OCI-LY1 (cell line): ENCODE results near the gene TMEM240.
"Not testable (repeated sequence)": the region's sequence is repeated elsewhere in the genome, so short reads cannot be mapped to it uniquely, and the experiment has no call there.

ENCODE experiments used
- H2AFZ ChIP-seq: fragments of 200-600 bp; sonication (generic), shearing (Covaris generic); 2 replicates; pipeline ENCODE4 v1.6.0; 2014; ENCODE audit warnings: antibody characterized with exemption, mild to moderate bottlenecking, low read length
- H3F3A ChIP-seq: fragments of 200-600 bp; sonication (generic), shearing (Covaris generic); 2 replicates; pipeline ENCODE4 v1.6.0; 2014; ENCODE audit warnings: mild to moderate bottlenecking, antibody characterized with exemption, low read length, moderate library complexity; ENCODE audit not compliant: insufficient read depth
- H3K27ac ChIP-seq: fragments of 200-600 bp; sonication (generic); 2 replicates; pipeline ENCODE4 v1.5.1; 2014; ENCODE audit warnings: low read length, mixed run types, mild to moderate bottlenecking, low read depth; ENCODE audit not compliant: poor library complexity, severe bottlenecking
- H3K27me3 ChIP-seq: fragments of 200-600 bp; sonication (generic); 2 replicates; pipeline ENCODE4 v1.6.0; 2014; ENCODE audit warnings: antibody characterized with exemption, mild to moderate bottlenecking, low read length, moderate library complexity; ENCODE audit not compliant: insufficient read depth
- H3K36me3 ChIP-seq: fragments of 200-600 bp; sonication (generic); 2 replicates; pipeline ENCODE4 v1.6.1; 2014; ENCODE audit warnings: mild to moderate bottlenecking, antibody characterized with exemption, low read length, moderate library complexity, mixed read lengths; ENCODE audit not compliant: insufficient read depth
- H3K4me1 ChIP-seq: fragments of 200-600 bp; sonication (generic); 2 replicates; pipeline ENCODE4 v1.5.1; 2014; ENCODE audit warnings: mild to moderate bottlenecking, low read length, moderate library complexity; ENCODE audit not compliant: insufficient read depth, severe bottlenecking
- H3K4me2 ChIP-seq: fragments of 200-600 bp; sonication (generic), shearing (Covaris generic); 2 replicates; pipeline ENCODE4 v1.6.1; 2014; ENCODE audit warnings: low read length
- H3K4me3 ChIP-seq: fragments of 200-600 bp; sonication (generic); 2 replicates; pipeline ENCODE4 v1.5.1; 2014; ENCODE audit warnings: low read length, low read depth, mild to moderate bottlenecking, mixed read lengths; ENCODE audit not compliant: poor library complexity, severe bottlenecking
- H3K79me2 ChIP-seq: fragments of 200-600 bp; shearing (Covaris generic); 2 replicates; pipeline ENCODE4 v1.6.1; 2016; ENCODE audit warnings: mixed run types, low read length, mixed read lengths; ENCODE audit not compliant: insufficient read depth
- H3K9ac ChIP-seq: fragments of 200-600 bp; sonication (generic), shearing (Covaris generic); 2 replicates; pipeline ENCODE4 v1.6.1; 2014; ENCODE audit warnings: mild to moderate bottlenecking, low read length, mixed read lengths
- H3K9me2 ChIP-seq: fragments of 200-600 bp; sonication (generic), shearing (Covaris generic); 2 replicates; pipeline ENCODE4 v1.6.1; 2014; ENCODE audit warnings: low read depth, mild to moderate bottlenecking, low read length, mixed read lengths
- H3K9me3 ChIP-seq: fragments of 200-600 bp; shearing (Covaris generic); 2 replicates; pipeline ENCODE4 v1.6.1; 2014; ENCODE audit warnings: low read length, mixed read lengths
- H4K20me1 ChIP-seq: fragments of 200-600 bp; sonication (generic), shearing (Covaris generic); 2 replicates; pipeline ENCODE4 v1.6.0; 2016; ENCODE audit warnings: mild to moderate bottlenecking, low read length; ENCODE audit not compliant: insufficient read depth
- EZH2 ChIP-seq: fragments of 200-600 bp; sonication (generic), shearing (Covaris generic); IDR thresholded peaks from 2 replicates; pipeline ENCODE4 v1.8.0; 2017; ENCODE audit warnings: borderline replicate concordance, mixed run types, mild to moderate bottlenecking, antibody characterized with exemption, low read length, moderate library complexity, mixed read lengths
- TF ChIP-seq, protein P1 (sequence below): fragments of 200-600 bp; sonication (generic), shearing (Covaris generic); IDR thresholded peaks from 2 replicates; pipeline ENCODE4 v1.5.1; 2017; ENCODE audit warnings: mild to moderate bottlenecking, antibody characterized with exemption, low read length, moderate library complexity, mixed read lengths

Gene TMEM240

GRCh38 chr1:1508775-1509464 lies 31.5 kb downstream of the TMEM240 start:
- H3K4me3 ChIP-seq, H3K9me3 ChIP-seq, H3K9ac ChIP-seq, H3K27ac ChIP-seq, H3F3A ChIP-seq, H3K36me3 ChIP-seq, H3K27me3 ChIP-seq, H2AFZ ChIP-seq, H3K9me2 ChIP-seq, H4K20me1 ChIP-seq, H3K79me2 ChIP-seq, H3K4me2 ChIP-seq: not testable (repeated sequence)
- peaks cover 28% of the 10 kb centered on the region for H3K4me1 ChIP-seq

GRCh38 chr1:1507305-1507704 lies 33.1 kb downstream of the TMEM240 start:
- H3K79me2 ChIP-seq, result no peaks in the 10 kb centered on the region
- no peaks in the 10 kb centered on the region for H3K9me3 ChIP-seq
- H3K27me3 ChIP-seq, result no peaks in the 10 kb centered on the region
- TF ChIP-seq EZH2, result no peak
- TF ChIP-seq, protein P1, sequence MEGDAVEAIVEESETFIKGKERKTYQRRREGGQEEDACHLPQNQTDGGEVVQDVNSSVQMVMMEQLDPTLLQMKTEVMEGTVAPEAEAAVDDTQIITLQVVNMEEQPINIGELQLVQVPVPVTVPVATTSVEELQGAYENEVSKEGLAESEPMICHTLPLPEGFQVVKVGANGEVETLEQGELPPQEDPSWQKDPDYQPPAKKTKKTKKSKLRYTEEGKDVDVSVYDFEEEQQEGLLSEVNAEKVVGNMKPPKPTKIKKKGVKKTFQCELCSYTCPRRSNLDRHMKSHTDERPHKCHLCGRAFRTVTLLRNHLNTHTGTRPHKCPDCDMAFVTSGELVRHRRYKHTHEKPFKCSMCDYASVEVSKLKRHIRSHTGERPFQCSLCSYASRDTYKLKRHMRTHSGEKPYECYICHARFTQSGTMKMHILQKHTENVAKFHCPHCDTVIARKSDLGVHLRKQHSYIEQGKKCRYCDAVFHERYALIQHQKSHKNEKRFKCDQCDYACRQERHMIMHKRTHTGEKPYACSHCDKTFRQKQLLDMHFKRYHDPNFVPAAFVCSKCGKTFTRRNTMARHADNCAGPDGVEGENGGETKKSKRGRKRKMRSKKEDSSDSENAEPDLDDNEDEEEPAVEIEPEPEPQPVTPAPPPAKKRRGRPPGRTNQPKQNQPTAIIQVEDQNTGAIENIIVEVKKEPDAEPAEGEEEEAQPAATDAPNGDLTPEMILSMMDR, result no peak
- H3K9ac ChIP-seq, result no peak overlapping the region
- peaks cover 20% of the 10 kb centered on the region for H3K4me1 ChIP-seq
- no peak overlapping the region for H3K4me2 ChIP-seq
- no peaks in the 10 kb centered on the region for H3K9me2 ChIP-seq
- H2AFZ ChIP-seq, result no peak overlapping the region
- no peaks in the 10 kb centered on the region for H3F3A ChIP-seq
- H3K36me3 ChIP-seq, result no peaks in the 10 kb centered on the region
- no peak overlapping the region for H3K27ac ChIP-seq
- H4K20me1 ChIP-seq, result no peaks in the 10 kb centered on the region
- no peak overlapping the region for H3K4me3 ChIP-seq

DNA sequence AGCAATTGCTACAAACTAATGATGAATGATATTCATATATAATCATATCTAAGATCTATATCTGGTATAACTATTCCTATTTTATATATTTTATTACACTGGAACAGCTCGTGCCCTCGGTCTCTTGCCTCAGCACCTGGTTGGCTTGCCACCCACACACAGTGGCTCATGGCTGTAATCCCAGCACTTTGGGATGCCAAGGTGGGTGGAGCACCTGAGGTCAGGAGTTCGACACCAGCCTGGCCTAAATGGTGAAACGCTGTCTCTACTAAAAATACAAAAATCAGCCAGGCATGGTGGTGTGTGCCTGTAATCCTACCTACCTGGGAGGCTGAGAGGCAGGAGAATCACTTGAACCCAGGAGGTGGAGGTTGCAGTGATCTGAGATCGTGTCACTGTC lies 34.6 kb downstream of the TMEM240 start:
- H3F3A ChIP-seq, H3K9me2 ChIP-seq, H4K20me1 ChIP-seq, H3K36me3 ChIP-seq, H3K79me2 ChIP-seq, H3K9me3 ChIP-seq, H3K27me3 ChIP-seq: not testable (repeated sequence)
- H3K4me2 ChIP-seq, result peak overlapping the region; percentile 55
- H3K4me1 ChIP-seq, result peaks cover 15% of the 10 kb centered on the region
- peak overlapping the region; percentile 41 for H3K4me3 ChIP-seq
- H3K9ac ChIP-seq, result peak overlapping the region; percentile 53; the same call in 1 of the 2 replicates
- peak overlapping the region; percentile 41; the same call in 1 of the 2 replicates for H2AFZ ChIP-seq
- H3K27ac ChIP-seq, result peak overlapping the region; percentile 60

- Histone ChIP-seq H3K4me2 (peak overlapping the region; percentile 55), H3K9ac (peak overlapping the region; percentile 39; the same call in 1 of the 2 replicates), H3K27ac (peak overlapping the region; percentile 60), H3K4me3 (peak overlapping the region; percentile 41), H3K4me1 (peaks cover 11% of the 10 kb centered on the region)
- not testable (repeated sequence) for H3K36me3 ChIP-seq, H3K9me2 ChIP-seq, H3K9me3 ChIP-seq, H4K20me1 ChIP-seq, H3K27me3 ChIP-seq, H2AFZ ChIP-seq, H3F3A ChIP-seq, H3K79me2 ChIP-seq
Observed at GRCh38 chr1:1505366-1505798, 35.0 kb downstream of the TMEM240 start.
